Right lobe of liver (tissue), 4 donors: ENCODE results near the gene KCNS1.

Source experiments
- POLR2A ChIP-seq: fragments of 450-650 bp; IDR thresholded peaks from one replicate; pipeline ENCODE4 v1.6.1; 2017; ENCODE audit warnings: antibody characterized with exemption, mild to moderate bottlenecking
- TF ChIP-seq, protein P1 (sequence below), 4 donors: fragments of 200-600 bp in 3 of 4; fragments of 450-650 bp in 1 of 4; IDR thresholded peaks; one replicate each; pipeline versions ENCODE4 v1.5.1 to v1.8.0; 2016 to 2022; ENCODE audit warnings: antibody characterized with exemption in 4 of 4, mild to moderate bottlenecking in 2 of 4
- donor health status: DM: no; HTN: no; CAD: no.
- donor health status: DM: no; HTN: no; CAD: no.
- donor health status: DM: no; HTN: yes; CAD: no.

DNA sequence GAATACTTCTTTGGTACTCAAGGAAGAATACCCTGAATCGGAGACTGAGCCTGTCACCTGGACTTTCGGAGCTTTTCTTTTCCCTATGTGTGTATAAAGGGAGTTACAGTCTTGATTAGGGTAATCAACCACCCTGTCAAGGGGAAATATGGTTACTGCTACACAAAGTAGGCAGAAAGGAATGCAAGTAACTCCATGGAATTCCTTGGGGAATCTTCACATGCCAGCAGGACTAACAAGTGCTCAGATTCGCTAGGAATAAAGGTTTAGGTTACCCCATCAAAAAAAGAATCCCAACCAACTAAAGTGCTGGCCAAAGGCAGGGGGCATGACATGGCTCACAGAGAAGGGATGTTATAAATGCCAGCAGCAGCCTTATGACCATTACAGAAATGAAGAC is 10.4 kb downstream of the KCNS1 start:
- TF ChIP-seq, protein P1, sequence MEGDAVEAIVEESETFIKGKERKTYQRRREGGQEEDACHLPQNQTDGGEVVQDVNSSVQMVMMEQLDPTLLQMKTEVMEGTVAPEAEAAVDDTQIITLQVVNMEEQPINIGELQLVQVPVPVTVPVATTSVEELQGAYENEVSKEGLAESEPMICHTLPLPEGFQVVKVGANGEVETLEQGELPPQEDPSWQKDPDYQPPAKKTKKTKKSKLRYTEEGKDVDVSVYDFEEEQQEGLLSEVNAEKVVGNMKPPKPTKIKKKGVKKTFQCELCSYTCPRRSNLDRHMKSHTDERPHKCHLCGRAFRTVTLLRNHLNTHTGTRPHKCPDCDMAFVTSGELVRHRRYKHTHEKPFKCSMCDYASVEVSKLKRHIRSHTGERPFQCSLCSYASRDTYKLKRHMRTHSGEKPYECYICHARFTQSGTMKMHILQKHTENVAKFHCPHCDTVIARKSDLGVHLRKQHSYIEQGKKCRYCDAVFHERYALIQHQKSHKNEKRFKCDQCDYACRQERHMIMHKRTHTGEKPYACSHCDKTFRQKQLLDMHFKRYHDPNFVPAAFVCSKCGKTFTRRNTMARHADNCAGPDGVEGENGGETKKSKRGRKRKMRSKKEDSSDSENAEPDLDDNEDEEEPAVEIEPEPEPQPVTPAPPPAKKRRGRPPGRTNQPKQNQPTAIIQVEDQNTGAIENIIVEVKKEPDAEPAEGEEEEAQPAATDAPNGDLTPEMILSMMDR (IDR thresholded peaks at IDR 0.05), result no peak
- TF ChIP-seq POLR2A, result no peak
